NCI-H128 (cell line): Measurements from ENCODE around the gene LRIG2.
"Not testable (repeated sequence)": the region's sequence is repeated elsewhere in the genome, so short reads cannot be mapped to it uniquely, and the experiment has no call there.

ENCODE experiments used
- DNase-seq: peaks from one replicate; lab custom pipeline; 2025; ENCODE audit not compliant: unreplicated experiment; lab: John Stamatoyannopoulos, UW

Gene LRIG2

DNA sequence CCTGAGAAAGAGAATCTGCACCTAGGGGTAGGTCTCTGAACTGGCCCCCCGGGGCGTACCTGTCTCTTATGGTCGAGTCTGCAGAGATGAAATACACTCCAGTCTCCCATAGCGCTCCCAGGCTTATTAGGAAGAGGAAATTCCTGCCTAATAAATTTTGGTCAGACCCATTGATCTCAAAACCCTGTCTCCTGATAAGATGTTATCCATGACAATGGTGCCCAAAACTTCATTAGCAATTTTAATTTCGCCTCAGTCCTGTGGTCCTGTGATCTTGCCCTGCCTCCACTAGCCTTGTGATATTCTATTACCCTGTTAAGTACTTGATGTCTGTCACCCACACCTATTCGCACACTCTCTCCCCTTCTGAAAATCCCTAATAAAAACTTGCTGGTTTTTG, 85.7 kb downstream of the LRIG2 start:
- not testable (repeated sequence) for DNase-seq

DNA sequence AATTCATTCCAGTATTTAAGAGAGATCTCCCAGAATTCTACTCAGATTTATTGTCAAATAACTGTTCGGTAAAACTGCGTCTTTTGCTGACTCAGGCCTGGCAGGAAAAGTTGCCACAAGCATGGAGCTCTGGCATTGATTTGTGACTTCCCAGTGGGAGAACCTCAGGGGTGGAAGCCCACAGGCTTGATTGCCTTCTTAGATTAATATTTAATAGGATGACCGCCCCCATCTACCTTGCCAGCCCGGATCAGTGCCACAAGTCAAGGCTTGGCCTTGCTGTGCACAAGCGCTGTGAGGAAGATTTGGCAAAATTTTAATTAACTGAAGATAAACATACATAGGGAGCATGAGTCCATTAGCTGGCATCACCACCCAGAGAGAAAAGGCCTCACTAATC, 93.5 kb downstream of the LRIG2 start:
- no peak for DNase-seq

DNA sequence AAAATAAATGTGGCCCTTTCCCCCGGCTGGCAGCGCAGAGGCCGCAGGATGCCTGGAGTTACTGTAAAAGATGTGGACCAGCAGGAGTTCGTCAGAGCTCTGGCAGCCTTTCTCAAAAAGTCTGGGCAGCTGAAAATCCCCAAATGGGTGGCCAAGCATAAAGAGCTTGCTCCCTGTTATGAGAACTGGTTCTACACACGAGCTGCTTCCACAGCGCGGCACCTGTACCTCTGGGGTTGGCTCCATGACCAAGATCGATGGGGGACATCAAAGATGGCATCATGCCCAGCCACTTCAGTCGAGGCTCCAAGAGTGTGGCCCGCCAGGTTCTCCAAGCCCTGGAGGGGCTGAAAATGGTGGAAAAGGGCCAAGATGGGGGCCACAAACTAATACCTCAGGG, 95.9 kb downstream of the LRIG2 start:
- no peak for DNase-seq

DNA sequence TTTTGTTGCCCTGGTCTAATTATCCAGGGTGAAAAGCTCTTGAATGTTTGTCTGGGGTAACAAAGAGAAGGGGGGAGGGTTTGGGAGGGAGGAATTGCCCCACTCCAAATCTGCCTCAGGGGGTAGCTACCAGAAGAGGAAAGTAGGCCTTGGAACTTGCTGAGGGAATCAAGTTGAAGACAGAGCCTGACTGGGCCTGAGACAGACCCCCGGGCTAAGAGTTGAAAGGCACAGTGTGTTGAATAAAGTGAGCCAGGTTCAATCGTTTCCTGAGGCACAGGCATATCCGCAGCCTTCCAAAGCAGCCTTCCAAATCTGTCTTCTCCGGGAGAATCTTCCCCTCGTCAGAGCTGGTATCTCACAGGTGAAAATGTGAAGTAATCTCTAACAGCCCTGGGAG, 96.6 kb downstream of the LRIG2 start:
- no peak for DNase-seq

DNA sequence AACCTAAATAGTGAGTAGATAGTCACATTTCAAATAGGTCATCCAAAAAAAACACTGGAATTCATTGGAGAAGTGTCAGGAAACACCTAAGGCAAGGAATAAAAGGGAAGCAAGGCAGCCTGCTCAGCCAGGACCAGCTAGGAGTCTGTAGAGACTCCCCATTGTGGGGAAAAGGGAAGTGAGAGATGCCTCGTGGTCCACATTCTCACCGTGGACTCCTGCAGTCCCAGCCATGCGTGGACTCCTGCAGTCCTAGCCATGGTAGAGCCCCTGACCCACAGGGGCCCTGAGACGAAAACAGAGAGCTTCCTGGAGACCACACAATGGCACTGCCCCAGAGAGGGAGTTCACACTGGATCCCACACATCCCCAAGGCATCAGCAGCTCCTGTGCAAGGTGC, 97.5 kb downstream of the LRIG2 start:
- no peak for DNase-seq

DNA sequence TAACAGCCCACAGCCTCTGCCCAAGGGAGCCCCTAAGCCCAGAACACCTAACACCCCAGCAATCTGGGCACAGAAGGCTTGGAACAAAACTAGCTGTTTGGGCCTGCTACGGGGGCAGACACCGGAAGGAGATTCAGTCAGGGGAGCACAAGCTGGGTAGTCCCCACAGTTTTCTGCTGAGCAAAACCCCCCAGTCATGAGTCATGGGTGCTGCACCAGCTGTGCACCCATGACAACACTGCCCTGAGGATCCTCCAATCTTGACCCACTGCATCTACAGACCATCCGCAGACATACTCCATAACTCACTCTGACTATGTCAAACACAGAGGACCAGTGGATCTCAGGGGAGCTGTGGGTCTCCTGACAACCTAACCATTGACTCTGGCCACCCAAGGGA, 105.1 kb downstream of the LRIG2 start:
- DNase-seq: no peak

DNA sequence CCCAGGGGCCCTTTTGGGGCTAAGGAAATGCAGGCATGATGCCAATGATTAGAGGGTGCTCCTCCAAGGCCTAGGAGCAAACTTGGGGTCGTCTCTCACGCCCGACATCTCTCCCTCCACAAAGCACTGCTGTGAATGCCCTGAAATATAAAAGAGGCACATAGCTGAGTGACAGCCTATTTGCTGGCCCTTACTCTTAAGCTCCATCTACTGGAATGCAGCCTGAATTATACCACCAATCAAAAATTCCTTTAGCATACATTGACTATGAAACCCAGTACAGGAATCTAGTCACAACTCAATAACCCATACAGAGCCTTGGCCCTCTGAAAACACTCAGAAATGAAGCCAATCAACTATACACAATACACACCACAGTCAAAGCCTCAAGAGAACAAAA, 105.5 kb downstream of the LRIG2 start:
- DNase-seq: no peak
